Measurements from ENCODE around the gene FARP1.

GRCh38 chr13:98467263-98467985 lies 324.5 kb downstream of the FARP1 start:
- no peak for TF ChIP-seq EZH2phosphoT487 (IDR thresholded peaks at IDR 0.05; ENCODE audit: borderline replicate concordance, low read depth, low read length)
- TF ChIP-seq CTCF (conservative IDR thresholded peaks at IDR 0.05; ENCODE audit: low read length): no peak
